GM21526 (cell line): Measurements from ENCODE around the gene REXO4.
"Not testable (repeated sequence)": the region's sequence is repeated elsewhere in the genome, so short reads cannot be mapped to it uniquely, and the experiment has no call there.

Experiments
- ATAC-seq: cut with Tn5 transposase; IDR thresholded peaks from one replicate; pipeline ENCODE4 v1.9.1; 2021; ENCODE audit warnings: moderate library complexity; ENCODE audit not compliant: unreplicated experiment, low FRiP score

REXO4 gene

GRCh38 chr9:133423216-133423615, 5.4 kb upstream of the REXO4 start:
- ATAC-seq: no peak

- no peak for ATAC-seq
These were observed 4.1 kb upstream of the REXO4 start, which contains the start of gene ADAMTS13 for GRCh38 chr9:133421615-133422542. Gene ADAMTS13 (plus strand): TSS chr9:133422367. CDS start chr9:133422444, 77 bp downstream.

- no peak for ATAC-seq
These were observed 2.6 kb upstream of the REXO4 start for GRCh38 chr9:133420392-133420827.

- no peak for ATAC-seq
These were observed 1.2 kb upstream of the REXO4 start for GRCh38 chr9:133419005-133419404.

GRCh38 chr9:133415170-133415569, 2.6 kb downstream of the REXO4 start:
- ATAC-seq: no peak

- ATAC-seq: no peak
These were observed 9.8 kb downstream of the REXO4 start for GRCh38 chr9:133408042-133408441.

GRCh38 chr9:133406480-133407307, 11.1 kb downstream of the REXO4 start:
- peak; percentile 49 for ATAC-seq

GRCh38 chr9:133405508-133406438, 12.0 kb downstream of the REXO4 start:
- ATAC-seq: no peak

- no peak for ATAC-seq
These were observed 13.3 kb downstream of the REXO4 start for GRCh38 chr9:133404454-133405002.

- no peak for ATAC-seq
These were observed 13.9 kb downstream of the REXO4 start for GRCh38 chr9:133403766-133404453.

- no peak for ATAC-seq
These were observed 15.1 kb downstream of the REXO4 start for GRCh38 chr9:133402689-133403088.

GRCh38 chr9:133401588-133401987, 16.2 kb downstream of the REXO4 start:
- ATAC-seq: no peak

- no peak for ATAC-seq
These were observed 17.5 kb downstream of the REXO4 start for GRCh38 chr9:133400292-133400691.

- no peak for ATAC-seq
These were observed 19.9 kb downstream of the REXO4 start for GRCh38 chr9:133397895-133398294.

GRCh38 chr9:133397370-133397769, 20.4 kb downstream of the REXO4 start:
- ATAC-seq: no peak

GRCh38 chr9:133396952-133397351, 20.9 kb downstream of the REXO4 start:
- no peak for ATAC-seq

- ATAC-seq: no peak
These were observed 23.0 kb downstream of the REXO4 start for GRCh38 chr9:133394687-133395271.

GRCh38 chr9:133393399-133393798, 24.4 kb downstream of the REXO4 start:
- no peak for ATAC-seq

GRCh38 chr9:133392308-133392707, 25.5 kb downstream of the REXO4 start:
- not testable (repeated sequence) for ATAC-seq
